BJ (cell line): ENCODE results near the gene STK17A. TPM values are rescaled to one million over a fixed set of nuclear protein-coding genes. Genes with fewer than 3 reads are reported as not detected.
"Not testable (repeated sequence)": the region's sequence is repeated elsewhere in the genome, so short reads cannot be mapped to it uniquely, and the experiment has no call there.

Source experiments
- CTCF ChIA-PET: fragments of 350-600 bp; formaldehyde crosslinking; extraction: SDS; loops from one replicate; lab custom pipeline; 2021; ENCODE audit warnings: antibody characterized with exemption, inconsistent platforms; lab: Yijun Ruan, JAX
- POLR2A ChIA-PET: fragments of 300-600 bp; sonication (Branson Sonifier 250); formaldehyde crosslinking; extraction: SDS; loops from one replicate; lab custom pipeline; 2021; ENCODE audit warnings: antibody characterized with exemption; lab: Charles Lee
- DNase-seq: peaks from one replicate; pipeline ENCODE4 v3.0.0-alpha.2; 2011; ENCODE audit warnings: low read depth
- H3K27me3 ChIP-seq: 2 replicates; pipeline ENCODE4 v1.6.0; 2011; ENCODE audit warnings: low read length; ENCODE audit not compliant: control insufficient read depth, insufficient read depth
- H3K36me3 ChIP-seq: 2 replicates; pipeline ENCODE4 v1.5.1; 2011; ENCODE audit warnings: low read length; ENCODE audit not compliant: control insufficient read depth, insufficient read depth
- H3K4me3 ChIP-seq: 2 replicates; pipeline ENCODE4 v1.5.1; 2011; ENCODE audit warnings: low read depth, mild to moderate bottlenecking, control low read depth, low read length
- polyA plus RNA-seq: library from polyadenylated mRNA; depleted of rRNA; stranded (reverse); fragments of >200 nt; gene quantifications from 2 replicates; pipeline ENCODE4 v1.2.3, GENCODE V29; 2011
- TF ChIP-seq, protein P1 (sequence below): IDR thresholded peaks from 2 replicates; pipeline ENCODE4 v1.5.1; 2011; ENCODE audit warnings: low read depth, mild to moderate bottlenecking, control low read depth, inconsistent platforms, low read length, moderate library complexity; ENCODE audit not compliant: insufficient read depth

STK17A gene
- polyA plus RNA-seq, 1 experiment = 12.3 TPM

DNA sequence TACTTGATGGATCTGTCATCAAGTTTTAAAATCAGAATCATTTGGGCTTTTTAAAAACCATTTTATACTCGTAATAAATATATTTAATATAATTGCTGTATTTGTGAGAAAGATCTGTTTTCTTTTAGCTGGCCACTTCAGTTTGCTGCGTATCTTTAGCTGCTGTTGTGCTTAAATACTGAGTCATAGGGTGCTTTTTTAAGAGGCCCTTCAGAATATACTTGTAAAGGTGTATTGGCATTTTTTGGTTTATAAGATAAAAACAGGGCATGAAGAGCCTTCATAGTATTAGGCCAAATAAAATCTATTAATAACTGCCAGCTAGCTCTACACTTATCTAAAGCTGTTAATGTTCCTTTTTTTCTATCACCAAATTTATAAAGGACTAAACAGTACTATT lies 43.8 kb downstream of the STK17A start:
- no peak overlapping the region for H3K4me3 ChIP-seq
- CTCF ChIA-PET = interaction anchor here (3.3 kb wide), 1 partner anchor 44 kb away, joined by 23 read pairs; the partner anchor contains the start of gene STK17A
- TF ChIP-seq, protein P1, sequence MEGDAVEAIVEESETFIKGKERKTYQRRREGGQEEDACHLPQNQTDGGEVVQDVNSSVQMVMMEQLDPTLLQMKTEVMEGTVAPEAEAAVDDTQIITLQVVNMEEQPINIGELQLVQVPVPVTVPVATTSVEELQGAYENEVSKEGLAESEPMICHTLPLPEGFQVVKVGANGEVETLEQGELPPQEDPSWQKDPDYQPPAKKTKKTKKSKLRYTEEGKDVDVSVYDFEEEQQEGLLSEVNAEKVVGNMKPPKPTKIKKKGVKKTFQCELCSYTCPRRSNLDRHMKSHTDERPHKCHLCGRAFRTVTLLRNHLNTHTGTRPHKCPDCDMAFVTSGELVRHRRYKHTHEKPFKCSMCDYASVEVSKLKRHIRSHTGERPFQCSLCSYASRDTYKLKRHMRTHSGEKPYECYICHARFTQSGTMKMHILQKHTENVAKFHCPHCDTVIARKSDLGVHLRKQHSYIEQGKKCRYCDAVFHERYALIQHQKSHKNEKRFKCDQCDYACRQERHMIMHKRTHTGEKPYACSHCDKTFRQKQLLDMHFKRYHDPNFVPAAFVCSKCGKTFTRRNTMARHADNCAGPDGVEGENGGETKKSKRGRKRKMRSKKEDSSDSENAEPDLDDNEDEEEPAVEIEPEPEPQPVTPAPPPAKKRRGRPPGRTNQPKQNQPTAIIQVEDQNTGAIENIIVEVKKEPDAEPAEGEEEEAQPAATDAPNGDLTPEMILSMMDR = no peak
- DNase-seq = no peak
- no peaks in the 10 kb centered on the region for H3K27me3 ChIP-seq
- POLR2A ChIA-PET = no interaction called here
- peaks cover 5% of the 10 kb centered on the region for H3K36me3 ChIP-seq

DNA sequence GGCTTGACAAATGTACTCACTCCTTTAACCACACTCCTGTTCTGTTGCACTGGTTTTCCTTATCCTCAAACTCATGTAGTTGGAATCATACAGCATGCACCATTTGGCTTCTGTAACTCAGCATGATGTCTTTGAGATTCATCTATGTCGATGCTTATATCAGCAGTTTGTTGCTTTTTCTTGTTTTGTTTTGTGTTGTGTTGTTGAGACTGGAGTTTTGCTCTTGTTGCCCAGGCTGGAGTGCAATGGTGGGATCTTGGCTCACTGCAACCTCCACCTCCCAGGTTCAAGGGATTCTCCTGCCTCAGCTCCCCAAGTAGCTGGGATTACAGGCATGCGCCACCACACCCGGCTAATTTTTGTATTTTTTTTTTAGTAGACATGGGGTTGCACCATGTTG lies 44.9 kb downstream of the STK17A start:
- ChIA-PET CTCF (interaction anchor here (3.3 kb wide), 1 partner anchor 45 kb away, joined by 23 read pairs; the partner anchor contains the start of gene STK17A), POLR2A (interaction anchor here (0.6 kb wide), 1 partner anchor 237 kb away, joined by 4 read pairs; no protein-coding TSS in a partner anchor)
- not testable (repeated sequence) for H3K36me3 ChIP-seq, H3K4me3 ChIP-seq, H3K27me3 ChIP-seq, DNase-seq

GRCh38 chr7:43628431-43628830 lies 45.5 kb downstream of the STK17A start:
- no peaks in the 10 kb centered on the region for H3K27me3 ChIP-seq
- no peak overlapping the region for H3K4me3 ChIP-seq
- TF ChIP-seq, protein P1 = no peak
- DNase-seq = no peak
- POLR2A ChIA-PET = interaction anchor here (0.6 kb wide), 1 partner anchor 237 kb away, joined by 4 read pairs; no protein-coding TSS in a partner anchor
- CTCF ChIA-PET = interaction anchor here (3.3 kb wide), 1 partner anchor 46 kb away, joined by 23 read pairs; the partner anchor contains the start of gene STK17A
- H3K36me3 ChIP-seq = peaks cover 3% of the 10 kb centered on the region

DNA sequence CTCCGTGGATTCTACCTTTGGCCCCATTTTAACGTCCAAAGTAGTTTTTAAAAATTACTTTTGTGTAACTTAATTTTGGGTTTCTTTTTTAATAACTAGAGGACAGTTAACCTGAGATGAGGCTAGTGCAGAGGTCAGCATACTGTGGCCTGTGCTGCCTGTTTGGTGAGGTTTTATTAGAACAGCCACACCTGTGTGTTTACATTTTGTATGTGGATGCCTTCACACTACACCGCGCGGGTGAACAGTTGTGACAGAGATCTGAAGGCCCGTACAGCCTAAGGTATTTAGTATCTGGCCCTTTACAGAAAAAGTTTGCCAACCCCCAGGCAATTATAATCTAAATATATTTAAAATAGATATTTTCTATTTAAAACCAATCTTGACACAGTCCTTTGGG lies 46.9 kb downstream of the STK17A start:
- ChIA-PET POLR2A (no interaction called here), CTCF (interaction anchor here (0.6 to 0.7 kb wide), 2 partner anchors 47 to 156 kb away, joined by 3 to 4 read pairs; partner anchors contain the start of gene STK17A)
- no peak overlapping the region for H3K4me3 ChIP-seq
- H3K27me3 ChIP-seq = no peaks in the 10 kb centered on the region
- TF ChIP-seq, protein P1 = no peak
- DNase-seq = no peak
- peaks cover 2% of the 10 kb centered on the region for H3K36me3 ChIP-seq

- POLR2A ChIA-PET = no interaction called here
Observed at GRCh38 chr7:43630482-43630881, 47.6 kb downstream of the STK17A start.

More at GRCh38 chr7:43630482-43630881, 47.6 kb downstream of the STK17A start:
- TF ChIP-seq, protein P1 = no peak
- Histone ChIP-seq H3K4me3 (no peak overlapping the region), H3K27me3 (no peaks in the 10 kb centered on the region), H3K36me3 (peaks cover 1% of the 10 kb centered on the region)
- CTCF ChIA-PET = interaction anchor here (0.6 to 0.7 kb wide), 2 partner anchors 48 to 157 kb away, joined by 3 to 4 read pairs; partner anchors contain the start of gene STK17A
- no peak for DNase-seq
